Ishikawa (cell line): ENCODE results near the gene KDM8.

ENCODE experiments used
- CEBPB ChIP-seq: IDR thresholded peaks from 2 replicates; pipeline ENCODE4 v1.6.1; 2012
- CREB1 ChIP-seq: IDR thresholded peaks from 2 replicates; pipeline ENCODE4 v1.6.1; 2012; ENCODE audit warnings: low read depth
- EGR1 ChIP-seq: IDR thresholded peaks from 2 replicates; pipeline ENCODE4 v1.6.1; 2012
- EP300 ChIP-seq: IDR thresholded peaks from 2 replicates; pipeline ENCODE4 v1.6.1; 2012; ENCODE audit warnings: borderline replicate concordance
- FOXM1 ChIP-seq: IDR thresholded peaks from 2 replicates; pipeline ENCODE4 v1.6.1; 2012; ENCODE audit warnings: low read depth, borderline replicate concordance
- NFIC ChIP-seq: IDR thresholded peaks from 2 replicates; pipeline ENCODE4 v1.6.1; 2012
- RAD21 ChIP-seq: IDR thresholded peaks from 2 replicates; pipeline ENCODE4 v1.6.1; 2012; ENCODE audit warnings: low read depth
- TAF1 ChIP-seq: IDR thresholded peaks from 2 replicates; pipeline ENCODE4 v1.6.1; 2012; ENCODE audit warnings: low read depth, mild to moderate bottlenecking
- TCF12 ChIP-seq: IDR thresholded peaks from 2 replicates; pipeline ENCODE4 v1.6.1; 2012; ENCODE audit warnings: low read depth
- TEAD4 ChIP-seq: IDR thresholded peaks from 2 replicates; pipeline ENCODE4 v1.6.1; 2012
- YY1 ChIP-seq: IDR thresholded peaks from 2 replicates; pipeline ENCODE4 v1.6.1; 2012; ENCODE audit warnings: low read depth
- ZBTB7A ChIP-seq: IDR thresholded peaks from 2 replicates; pipeline ENCODE4 v1.6.1; 2012; ENCODE audit warnings: low read depth
- TF ChIP-seq, protein P1 (sequence below): IDR thresholded peaks from 2 replicates; pipeline ENCODE4 v1.6.1; 2012; ENCODE audit warnings: low read depth, mild to moderate bottlenecking
- TF ChIP-seq, protein P2 (sequence below): IDR thresholded peaks from 2 replicates; pipeline ENCODE4 v1.6.1; 2012
- TF ChIP-seq, protein P3 (sequence below): IDR thresholded peaks from 2 replicates; pipeline ENCODE4 v1.6.1; 2012

Gene KDM8

DNA sequence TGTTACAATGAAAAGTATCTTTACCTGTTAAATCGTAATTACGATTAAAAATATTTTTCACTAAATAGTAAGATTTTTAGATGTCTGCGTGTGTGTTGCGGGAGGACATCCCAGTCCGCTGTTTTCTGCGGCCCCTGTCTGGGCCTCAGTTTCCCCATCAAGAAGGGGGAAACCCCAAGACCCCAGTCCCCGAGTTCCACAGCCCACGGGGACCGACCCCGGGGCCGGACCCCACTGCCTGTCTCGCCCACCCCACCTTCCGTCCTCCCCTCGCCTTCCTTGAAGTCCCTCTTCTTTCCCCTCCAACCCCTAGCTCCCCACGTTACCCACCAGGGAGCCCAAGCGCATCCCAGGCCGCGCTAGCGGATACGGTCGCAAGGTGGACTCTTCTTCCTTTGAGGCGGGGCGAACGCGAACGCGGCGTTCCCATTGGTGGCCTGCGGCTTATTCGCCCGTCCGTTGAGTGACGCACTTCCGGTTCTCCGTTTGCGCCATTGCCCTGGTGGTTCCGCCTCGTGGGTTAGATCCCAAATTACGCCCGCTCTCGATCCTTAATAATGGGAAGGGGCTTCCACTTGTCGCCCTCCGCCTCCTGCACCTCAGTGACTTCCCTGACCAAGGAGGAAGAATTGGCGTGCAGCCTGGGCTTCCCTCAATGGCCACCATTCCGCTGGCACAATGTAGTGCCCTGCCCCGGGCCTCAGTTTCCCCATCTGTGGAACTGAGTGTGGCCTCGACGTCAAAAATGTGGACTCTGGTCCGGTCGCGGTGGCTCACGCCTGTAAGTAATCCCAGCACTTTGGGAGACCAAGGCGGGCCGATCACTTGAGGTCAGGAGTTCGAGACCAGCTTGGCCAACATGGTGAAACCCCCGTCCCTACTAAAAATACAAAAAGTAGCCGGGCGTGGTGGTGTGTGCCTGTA, 65.3 kb downstream of the KDM8 start, which contains the start of gene NSMCE1:
Gene NSMCE1 (minus strand): TSS at position 397 of the 924 bp plus-strand sequence. CDS start 11,202 bp downstream, outside the sequence.
- 0 out of 2 replicates have a peak, but pooled peaks have one; percentile 35 for TF ChIP-seq TCF12
- TF ChIP-seq, protein P1, sequence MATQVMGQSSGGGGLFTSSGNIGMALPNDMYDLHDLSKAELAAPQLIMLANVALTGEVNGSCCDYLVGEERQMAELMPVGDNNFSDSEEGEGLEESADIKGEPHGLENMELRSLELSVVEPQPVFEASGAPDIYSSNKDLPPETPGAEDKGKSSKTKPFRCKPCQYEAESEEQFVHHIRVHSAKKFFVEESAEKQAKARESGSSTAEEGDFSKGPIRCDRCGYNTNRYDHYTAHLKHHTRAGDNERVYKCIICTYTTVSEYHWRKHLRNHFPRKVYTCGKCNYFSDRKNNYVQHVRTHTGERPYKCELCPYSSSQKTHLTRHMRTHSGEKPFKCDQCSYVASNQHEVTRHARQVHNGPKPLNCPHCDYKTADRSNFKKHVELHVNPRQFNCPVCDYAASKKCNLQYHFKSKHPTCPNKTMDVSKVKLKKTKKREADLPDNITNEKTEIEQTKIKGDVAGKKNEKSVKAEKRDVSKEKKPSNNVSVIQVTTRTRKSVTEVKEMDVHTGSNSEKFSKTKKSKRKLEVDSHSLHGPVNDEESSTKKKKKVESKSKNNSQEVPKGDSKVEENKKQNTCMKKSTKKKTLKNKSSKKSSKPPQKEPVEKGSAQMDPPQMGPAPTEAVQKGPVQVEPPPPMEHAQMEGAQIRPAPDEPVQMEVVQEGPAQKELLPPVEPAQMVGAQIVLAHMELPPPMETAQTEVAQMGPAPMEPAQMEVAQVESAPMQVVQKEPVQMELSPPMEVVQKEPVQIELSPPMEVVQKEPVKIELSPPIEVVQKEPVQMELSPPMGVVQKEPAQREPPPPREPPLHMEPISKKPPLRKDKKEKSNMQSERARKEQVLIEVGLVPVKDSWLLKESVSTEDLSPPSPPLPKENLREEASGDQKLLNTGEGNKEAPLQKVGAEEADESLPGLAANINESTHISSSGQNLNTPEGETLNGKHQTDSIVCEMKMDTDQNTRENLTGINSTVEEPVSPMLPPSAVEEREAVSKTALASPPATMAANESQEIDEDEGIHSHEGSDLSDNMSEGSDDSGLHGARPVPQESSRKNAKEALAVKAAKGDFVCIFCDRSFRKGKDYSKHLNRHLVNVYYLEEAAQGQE = no peak
- peak; percentile 77 for TF ChIP-seq ZBTB7A
- TF ChIP-seq CREB1 = peak; percentile 79
- TF ChIP-seq, protein P2, sequence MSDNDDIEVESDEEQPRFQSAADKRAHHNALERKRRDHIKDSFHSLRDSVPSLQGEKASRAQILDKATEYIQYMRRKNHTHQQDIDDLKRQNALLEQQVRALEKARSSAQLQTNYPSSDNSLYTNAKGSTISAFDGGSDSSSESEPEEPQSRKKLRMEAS = peak; percentile 85
- TF ChIP-seq TEAD4 = no peak
- TF ChIP-seq TAF1 = peak; percentile 81
- peak; percentile 80 for TF ChIP-seq YY1

DNA sequence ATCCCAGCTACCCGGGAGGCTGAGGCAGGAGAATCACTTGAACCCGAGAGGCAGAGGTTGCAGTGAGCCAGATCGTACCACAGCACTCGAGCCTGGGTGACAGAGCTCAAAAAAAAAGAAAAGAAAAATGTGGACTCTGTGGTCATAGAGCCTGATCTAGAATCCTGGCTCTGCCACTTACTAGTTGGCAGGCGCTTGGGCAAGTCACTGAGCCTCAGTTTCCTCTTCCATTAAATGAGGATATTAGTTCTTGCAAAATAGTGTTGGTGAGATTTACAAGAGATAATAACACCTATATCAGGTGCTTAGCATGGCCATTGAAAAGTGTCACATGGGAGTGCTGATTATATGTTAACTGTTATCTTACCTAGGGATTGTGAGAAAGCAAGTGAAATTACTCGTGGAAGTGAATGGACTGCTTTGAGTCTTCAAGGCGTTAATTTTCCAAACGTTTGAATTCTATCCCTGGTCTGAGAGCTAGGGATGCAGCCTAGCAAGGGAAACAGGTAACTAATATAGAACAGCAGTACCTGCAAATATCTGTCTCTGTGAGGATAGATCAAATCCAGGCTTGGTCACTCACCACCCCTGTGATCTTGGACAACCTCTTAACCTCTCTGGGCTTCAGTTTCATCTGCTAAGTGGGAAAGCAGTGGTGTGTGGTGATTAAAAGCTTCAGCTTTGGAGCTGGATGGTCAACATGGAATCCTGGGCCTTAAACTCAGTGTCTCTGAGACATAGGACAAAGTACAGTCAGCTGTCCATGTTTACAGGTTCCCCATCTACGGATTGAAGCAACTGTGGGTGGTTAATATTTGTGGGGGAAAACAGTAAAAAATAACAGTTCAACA, 66.2 kb downstream of the KDM8 start:
- no peak for TF ChIP-seq CEBPB
- TF ChIP-seq, protein P2 = no peak
- TF ChIP-seq, protein P3, sequence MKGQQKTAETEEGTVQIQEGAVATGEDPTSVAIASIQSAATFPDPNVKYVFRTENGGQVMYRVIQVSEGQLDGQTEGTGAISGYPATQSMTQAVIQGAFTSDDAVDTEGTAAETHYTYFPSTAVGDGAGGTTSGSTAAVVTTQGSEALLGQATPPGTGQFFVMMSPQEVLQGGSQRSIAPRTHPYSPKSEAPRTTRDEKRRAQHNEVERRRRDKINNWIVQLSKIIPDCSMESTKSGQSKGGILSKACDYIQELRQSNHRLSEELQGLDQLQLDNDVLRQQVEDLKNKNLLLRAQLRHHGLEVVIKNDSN = no peak

DNA sequence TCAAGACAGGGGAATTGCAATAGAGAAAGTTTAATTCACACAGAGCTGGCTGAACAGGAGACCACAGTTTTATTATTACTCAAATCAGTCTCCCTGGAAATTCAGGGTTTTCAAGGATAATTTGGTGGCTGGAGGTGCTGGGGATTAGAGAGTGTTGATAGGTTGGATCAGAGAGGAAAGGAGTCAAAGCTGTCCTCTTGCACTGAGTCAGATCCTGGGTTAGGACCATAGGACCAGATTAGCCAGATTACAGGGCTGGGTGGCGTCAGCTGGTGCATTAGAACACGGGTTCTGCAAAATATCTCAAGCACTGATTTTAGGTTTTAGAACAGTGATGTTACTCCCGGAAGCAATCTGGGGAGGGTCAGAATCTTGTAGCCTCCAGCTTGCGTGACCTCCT, 67.0 kb downstream of the KDM8 start:
- TF ChIP-seq NFIC (no peak), YY1 (no peak), EP300 (no peak), RAD21 (no peak), FOXM1 (no peak), ZBTB7A (no peak), TAF1 (no peak), EGR1 (no peak), CREB1 (no peak), TCF12 (no peak), CEBPB (no peak), TEAD4 (no peak)
- TF ChIP-seq, protein P1 = no peak
- TF ChIP-seq, protein P3 = no peak
- TF ChIP-seq, protein P2 = no peak
